GM12873 (cell line): Measurements from ENCODE around the gene ITGA1.

Source experiments
- CTCF ChIP-seq: IDR thresholded peaks from 2 replicates; pipeline ENCODE4 v1.5.1; 2012; ENCODE audit warnings: low read depth, mild to moderate bottlenecking, moderate library complexity, low read length, control low read depth; ENCODE audit not compliant: insufficient read depth; ENCODE audit errors: missing control alignments

ITGA1 gene

GRCh38 chr5:52884453-52884852, 96.7 kb downstream of the ITGA1 start:
- TF ChIP-seq CTCF, result no peak

GRCh38 chr5:52885614-52886013, 97.9 kb downstream of the ITGA1 start:
- no peak for TF ChIP-seq CTCF

- no peak for TF ChIP-seq CTCF
Measured at GRCh38 chr5:52886206-52886605, 98.5 kb downstream of the ITGA1 start.

GRCh38 chr5:52887066-52887465, 99.3 kb downstream of the ITGA1 start:
- TF ChIP-seq CTCF, result no peak

GRCh38 chr5:52888363-52888762, 100.6 kb downstream of the ITGA1 start:
- no peak for TF ChIP-seq CTCF

GRCh38 chr5:52892242-52892878, 104.6 kb downstream of the ITGA1 start:
- TF ChIP-seq CTCF, result no peak

- TF ChIP-seq CTCF, result no peak
Measured at GRCh38 chr5:52893105-52893504, 105.4 kb downstream of the ITGA1 start.

GRCh38 chr5:52893863-52894262, 106.1 kb downstream of the ITGA1 start:
- TF ChIP-seq CTCF, result no peak
